K562 (cell line): ENCODE data around the gene PLCL1. TPM values are rescaled to one million over a fixed set of nuclear protein-coding genes. Genes with fewer than 3 reads are reported as not detected.
A peak's percentile ranks its signal among the peaks of the same experiment; 100 is the strongest.

Experiments used
- ARID3A ChIP-seq: IDR thresholded peaks from 2 replicates; pipeline ENCODE4 v1.6.1; 2012; ENCODE audit warnings: low read depth, low read length, improper control_type of control experiment, borderline replicate concordance
- ELF2 ChIP-seq: fragments of 250-450 bp; sonication (Bioruptor Pico); IDR thresholded peaks from 2 replicates; pipeline ENCODE4 v1.5.0; 2021; ENCODE audit warnings: mild to moderate bottlenecking
- ETV1 ChIP-seq: fragments of 450-650 bp; conservative IDR thresholded peaks from 2 replicates; pipeline ENCODE4 v1.6.1; 2016; ENCODE audit warnings: missing genetic modification characterization, control low read depth, low read depth, missing compliant biosample characterization
- HMG20B ChIP-seq: fragments of 250-450 bp; sonication (Bioruptor Pico); IDR thresholded peaks from 2 replicates; pipeline ENCODE4 v1.5.0; 2021; ENCODE audit warnings: mild to moderate bottlenecking
- PBX2 ChIP-seq, 2 experiments: IDR thresholded peaks in 1 of 2; conservative IDR thresholded peaks in 1 of 2; 2 replicates each; pipeline ENCODE4 v1.6.1; 2016; ENCODE audit warnings: low read depth in 2 of 2, mild to moderate bottlenecking in 1 of 2, missing compliant biosample characterization in 1 of 2, missing genetic modification characterization in 1 of 2, moderate library complexity in 1 of 2
- PKNOX1 ChIP-seq: fragments of 450-650 bp; IDR thresholded peaks from 2 replicates; pipeline ENCODE4 v1.6.1; 2016
- PRDM10 ChIP-seq: fragments of 450-650 bp; IDR thresholded peaks from 2 replicates; pipeline ENCODE4 v1.6.1; 2018; ENCODE audit not compliant: partially characterized antibody
- ZMIZ1 ChIP-seq, 2 experiments: fragments of 150-350 bp in 1 of 2; IDR thresholded peaks; 2 replicates each; pipeline ENCODE4 v1.6.1; 2012 to 2016; ENCODE audit warnings: low read depth in 2 of 2, low read length in 2 of 2, mild to moderate bottlenecking in 1 of 2, moderate library complexity in 1 of 2
- ZNF146 ChIP-seq: IDR thresholded peaks from one replicate; pipeline ENCODE4 v1.6.1; 2018; ENCODE audit warnings: missing compliant biosample characterization; ENCODE audit not compliant: unreplicated experiment
- ZNF23 ChIP-seq: fragments of 250-450 bp; sonication (Bioruptor Pico); IDR thresholded peaks from 2 replicates; pipeline ENCODE4 v1.4.0; 2020; ENCODE audit warnings: mild to moderate bottlenecking
- ZSCAN29 ChIP-seq: fragments of 450-650 bp; IDR thresholded peaks from 2 replicates; pipeline ENCODE4 v1.6.1; 2017
- polyA plus RNA-seq, 8 experiments: library from polyadenylated mRNA; depleted of rRNA in 4 of 8; stranded (reverse) in 5 of 8; unstranded in 3 of 8; fragments of >200 nt; fragmentation: Nextera tagmentation in 2 of 8; fragmentation: Illumina TruSeq in 1 of 8; extraction: Ambion mirVana in 2 of 8; extraction: Trizol in 1 of 8; gene quantifications; 2 replicates each; pipeline versions ENCODE4 v1.2.1 to v1.2.3, GENCODE V29; 2011 to 2014; ENCODE audit warnings: inconsistent platforms in 1 of 8, missing spikeins in 1 of 8
- total RNA-seq, 7 experiments: library from RNA; depleted of rRNA in 6 of 7; stranded (reverse); fragments of >200 nt in 6 of 7; fragmentation: Illumina TruSeq in 2 of 7; extraction: Trizol in 2 of 7; gene quantifications; 2 replicates each; pipeline versions ENCODE4 v1.2.1 to v1.2.3, GENCODE V29; 2011 to 2021; ENCODE audit warnings: low replicate concordance in 1 of 7

PLCL1 gene
- total and polyA plus RNA-seq, 9 of the 15 experiments (the other 6 are each of a cell fraction or from before 2014, with no cell fraction given) = 2.0 to 17.7 (median 8.6) TPM

- no peak for TF ChIP-seq PBX2 (CRISPR knock-in tag; IDR thresholded peaks at IDR 0.05; ENCODE audit: low read depth)
- peak; percentile 61 for TF ChIP-seq PBX2 (tag; conservative IDR thresholded peaks at IDR 0.05; ENCODE audit: low read depth)
- TF ChIP-seq ZNF23 (CRISPR knock-in tag) = no peak
- peak; percentile 66 for TF ChIP-seq ETV1 (tag)
- no peak for TF ChIP-seq HMG20B (CRISPR knock-in tag)
- TF ChIP-seq ELF2 (CRISPR knock-in tag) = no peak
- TF ChIP-seq ZMIZ1 (IDR thresholded peaks at IDR 0.05; ENCODE audit: low read depth in 2 of 2, low read length in 2 of 2) = no peak
- no peak for TF ChIP-seq ZSCAN29
- TF ChIP-seq PKNOX1 = peak; percentile 55
- TF ChIP-seq PRDM10 = no peak
- no peak for TF ChIP-seq ZNF146 (CRISPR knock-in tag)
- no peak for TF ChIP-seq ARID3A
Measured at GRCh38 chr2:197805715-197806633, 1.6 kb downstream of the PLCL1 start (continued).
